ENCODE measurements around the gene LGR5. TPM values are rescaled to one million over a fixed set of nuclear protein-coding genes. Genes with fewer than 3 reads are reported as not detected.

The LGR5 gene
- total and polyA plus RNA-seq, 2 donors (not counting 3 experiments of a cell fraction or from before 2014, with no cell fraction given), result not detected

GRCh38 chr12:71397433-71397954 is 42.1 kb upstream of the LGR5 start:
- H3K27ac ChIP-seq (ENCODE audit: insufficient read depth, low read depth, low read length), result no peak overlapping the region
- no peak for TF ChIP-seq CTCF (IDR thresholded peaks at IDR 0.05; ENCODE audit: extremely low read depth in 1 of 2, insufficient read depth in 1 of 2, low read depth in 1 of 2, low read length in 2 of 2)
- no peak for TF ChIP-seq POLR2A (IDR thresholded peaks at IDR 0.05; ENCODE audit: low read depth, low read length)
- no peak for TF ChIP-seq MAX (IDR thresholded peaks at IDR 0.05; ENCODE audit: insufficient read depth, insufficient read length)
- TF ChIP-seq FOS (IDR thresholded peaks at IDR 0.05; ENCODE audit: borderline replicate concordance, insufficient read depth, low read length), result no peak
- no peak for TF ChIP-seq POLR2AphosphoS5 (IDR thresholded peaks at IDR 0.05; ENCODE audit: insufficient read depth, low read depth, low read length)
- TF ChIP-seq EZH2 (IDR thresholded peaks at IDR 0.05; ENCODE audit: borderline replicate concordance, low read depth, low read length, severe bottlenecking), result no peak
- TF ChIP-seq MYC (IDR thresholded peaks at IDR 0.05; ENCODE audit: low read depth, low read length), result no peak
- no peak for TF ChIP-seq JUN (IDR thresholded peaks at IDR 0.05; ENCODE audit: borderline replicate concordance, insufficient read depth, insufficient read length, low read depth)
- TF ChIP-seq GATA2 (IDR thresholded peaks at IDR 0.05; ENCODE audit: insufficient read depth, insufficient read length, low read depth, low read length), result no peak
- H3K79me2 ChIP-seq (ENCODE audit: control insufficient read depth, insufficient read depth, low read length), result no peaks in the 10 kb centered on the region
- CTCF ChIA-PET, result no interaction called here
- H2AFZ ChIP-seq (ENCODE audit: low read depth, low read length), result no peak overlapping the region
- H4K20me1 ChIP-seq (replicated peaks; ENCODE audit: control insufficient read depth, extremely low read depth, insufficient read depth, low read length), result no peaks in the 10 kb centered on the region
- FAIRE-seq (no peak), DNase-seq (ENCODE audit: low read depth, low spot score) (no peak)
- BruUV-seq (replicated peaks), result no TSS peak
- no peaks in the 10 kb centered on the region for H3K4me1 ChIP-seq (ENCODE audit: control insufficient read depth, extremely low read depth, insufficient read depth, low read length)
- H3K36me3 ChIP-seq (ENCODE audit: control insufficient read depth in 2 of 2, extremely low read depth in 1 of 2, insufficient read depth in 2 of 2, low read length in 2 of 2), result no peaks in the 10 kb centered on the region
- no peaks in the 10 kb centered on the region for H3K9me3 ChIP-seq (replicated peaks; ENCODE audit: control insufficient read depth, insufficient read depth, low read length)
- peaks cover 0 to 3% of the 10 kb centered on the region in 2 experiments for H3K27me3 ChIP-seq (ENCODE audit: control insufficient read depth in 2 of 2, insufficient read depth in 2 of 2, low read length in 2 of 2)
- no peak overlapping the region for H3K9ac ChIP-seq (replicated peaks; ENCODE audit: extremely low read depth, insufficient read depth, low read length)
- no peak overlapping the region for H3K4me2 ChIP-seq (ENCODE audit: insufficient read depth, low read length)
- intact Hi-C loops (cut with micrococcal nuclease), result no loop called here
- dilution Hi-C loops (cut with MboI; ENCODE audit: extremely low pct_ligation_motif_present, low sequenced_read_pairs), result no loop called here
- H3K9me1 ChIP-seq (replicated peaks; ENCODE audit: control insufficient read depth, extremely low read depth, insufficient read depth, low read length), result no peaks in the 10 kb centered on the region
- POLR2A ChIA-PET, result no interaction called here
- H3K4me3 ChIP-seq (replicated peaks in 1 of 3; ENCODE audit: insufficient read depth in 1 of 3, low read depth in 1 of 3, low read length in 3 of 3), result no peak overlapping the region

All from endothelial cell of umbilical vein (primary cell).